Measurements from ENCODE around the gene RPAIN. TPM values are rescaled to one million over a fixed set of nuclear protein-coding genes. Genes with fewer than 3 reads are reported as not detected.

RPAIN gene
- polyA plus RNA-seq, 3 donors = 18.9 to 31.9 (median 20.5) TPM

GRCh38 chr17:5478992-5479391 is 59.0 kb downstream of the RPAIN start:
- Histone ChIP-seq H3K9me3 (replicated peaks in 1 of 2; ENCODE audit: control insufficient read depth in 1 of 2, insufficient read depth in 1 of 2, low read length in 2 of 2) (no peaks in the 10 kb centered on the region), H4K20me1 (ENCODE audit: insufficient read depth, low read length) (peaks cover 38% of the 10 kb centered on the region), H3K79me2 (ENCODE audit: insufficient read depth, low read length) (peaks cover 45% of the 10 kb centered on the region), H3K4me2 (replicated peaks; ENCODE audit: extremely low read depth, low read length, poor library complexity, severe bottlenecking) (no peak overlapping the region), H3K27ac (ENCODE audit: low read depth in 1 of 2, low read length in 2 of 2) (no peak overlapping the region), H3K4me1 (ENCODE audit: control insufficient read depth in 1 of 2, insufficient read depth in 2 of 2, low read length in 2 of 2) (no peaks in the 10 kb centered on the region), H3K36me3 (replicated peaks in 1 of 2; ENCODE audit: control insufficient read depth in 1 of 2, insufficient read depth in 2 of 2, low read length in 2 of 2) (peaks cover 80 to 100% of the 10 kb centered on the region in 2 donors), H3K27me3 (ENCODE audit: control insufficient read depth in 2 of 2, insufficient read depth in 2 of 2, low read length in 2 of 2) (no peaks in the 10 kb centered on the region), H3K9ac (ENCODE audit: insufficient read depth, low read length, poor library complexity, severe bottlenecking) (no peak overlapping the region), H2AFZ (ENCODE audit: insufficient read depth, low read depth, low read length, poor library complexity, severe bottlenecking) (no peak overlapping the region), H3K4me3 (replicated peaks in 1 of 3; ENCODE audit: low read depth in 2 of 3, low read length in 3 of 3) (no peak overlapping the region)
- intact Hi-C loops (cut with micrococcal nuclease) = no loop called here
- Mint-ChIP-seq H3K27ac (no peak overlapping the region), H3K9me3 (peaks cover 0 to 2% (median 0%) of the 10 kb centered on the region in 7 donors), H3K4me1 (no peaks in the 10 kb centered on the region), H3K36me3 (peaks cover 83 to 93% of the 10 kb centered on the region in 2 donors), H3K4me3 (no peak overlapping the region), H3K27me3 (ENCODE audit: low read depth in 3 of 3) (no peaks in the 10 kb centered on the region)
- no peak for TF ChIP-seq CTCF (IDR thresholded peaks at IDR 0.05)
- 98% methylated on average over 4 of the region's 4 CpGs for whole genome bisulfite sequencing (ENCODE audit: insufficient coverage)
- no peak for DNase-seq

- H3K4me1 Mint-ChIP-seq = peaks cover 10% of the 10 kb centered on the region
- no peak for DNase-seq
- peaks cover 64% of the 10 kb centered on the region for H3K79me2 ChIP-seq (ENCODE audit: insufficient read depth, low read length)
- H3K36me3 ChIP-seq (replicated peaks in 1 of 2; ENCODE audit: control insufficient read depth in 1 of 2, insufficient read depth in 2 of 2, low read length in 2 of 2) = peaks cover 61 to 86% of the 10 kb centered on the region in 2 donors
- H2AFZ ChIP-seq (ENCODE audit: insufficient read depth, low read depth, low read length, poor library complexity, severe bottlenecking) = no peak overlapping the region
- no peaks in the 10 kb centered on the region for H3K9me3 ChIP-seq (replicated peaks in 1 of 2; ENCODE audit: control insufficient read depth in 1 of 2, insufficient read depth in 1 of 2, low read length in 2 of 2)
- no peak overlapping the region for H3K4me2 ChIP-seq (replicated peaks; ENCODE audit: extremely low read depth, low read length, poor library complexity, severe bottlenecking)
- peaks cover 38% of the 10 kb centered on the region for H4K20me1 ChIP-seq (ENCODE audit: insufficient read depth, low read length)
- no peaks in the 10 kb centered on the region for H3K27me3 ChIP-seq (ENCODE audit: control insufficient read depth in 2 of 2, insufficient read depth in 2 of 2, low read length in 2 of 2)
- H3K4me3 ChIP-seq (replicated peaks in 1 of 3; ENCODE audit: low read depth in 2 of 3, low read length in 3 of 3) = no peak overlapping the region
- H3K4me3 Mint-ChIP-seq = no peak overlapping the region
- H3K27me3 Mint-ChIP-seq (ENCODE audit: low read depth in 3 of 3) = no peaks in the 10 kb centered on the region
- WGBS (ENCODE audit: insufficient coverage) = 93% methylated on average over 3 of the region's 6 CpGs
- intact Hi-C loops (cut with micrococcal nuclease) = loop anchor here (10.0 kb wide), 2 partner anchors 46 to 964 kb away; partner anchors contain the start of genes C1QBP (in 1 of the 2) and PIMREG (in 1 of the 2)
- no peak for TF ChIP-seq CTCF (IDR thresholded peaks at IDR 0.05)
- peaks cover 74 to 83% of the 10 kb centered on the region in 2 donors for H3K36me3 Mint-ChIP-seq
- H3K9me3 Mint-ChIP-seq = peaks cover 0 to 2% (median 0%) of the 10 kb centered on the region in 7 donors
- no peak overlapping the region for H3K27ac ChIP-seq (ENCODE audit: low read depth in 1 of 2, low read length in 2 of 2)
- H3K9ac ChIP-seq (ENCODE audit: insufficient read depth, low read length, poor library complexity, severe bottlenecking) = no peak overlapping the region
- peaks cover 7 to 12% of the 10 kb centered on the region in 2 donors for H3K4me1 ChIP-seq (ENCODE audit: control insufficient read depth in 1 of 2, insufficient read depth in 2 of 2, low read length in 2 of 2)
- H3K27ac Mint-ChIP-seq = no peak overlapping the region
Measured at GRCh38 chr17:5480962-5481361, 61.0 kb downstream of the RPAIN start.
